ENCODE data around the gene CIRBP. TPM values are rescaled to one million over a fixed set of nuclear protein-coding genes. Genes with fewer than 3 reads are reported as not detected.

The CIRBP gene
- total and polyA plus RNA-seq, 2 of the 13 experiments (the other 11 are each of a cell fraction or from before 2014, with no cell fraction given) = 133 to 140 TPM

- no peak for TF ChIP-seq ZBTB40 (IDR thresholded peaks at IDR 0.05)
- TF ChIP-seq ZBTB40 (CRISPR knock-in tag; IDR thresholded peaks at IDR 0.05) = peak; percentile 69; the same call in 1 of the 2 replicates
- TF ChIP-seq MIXL1 (CRISPR knock-in tag; IDR thresholded peaks at IDR 0.05) = no peak; the same call in 1 of the 2 replicates
- peak; percentile 10 for TF ChIP-seq AGO2 (optimal IDR thresholded peaks at IDR 0.05; ENCODE audit: low read depth, low read length)
- no peak for TF ChIP-seq GTF3A (CRISPR knock-in tag; conservative IDR thresholded peaks at IDR 0.05)
- TF ChIP-seq KMT2A (CRISPR knock-in tag; IDR thresholded peaks at IDR 0.05) = peak; percentile 53; the same call in 1 of the 2 replicates
- TF ChIP-seq ZNF224 (CRISPR knock-in tag; IDR thresholded peaks at IDR 0.05) = 0 out of 2 replicates have a peak, but pooled peaks have one; percentile 8
- TF ChIP-seq XBP1 (CRISPR knock-in tag; IDR thresholded peaks at IDR 0.05) = no peak
- TF ChIP-seq GMEB2 (CRISPR knock-in tag; IDR thresholded peaks at IDR 0.05; ENCODE audit: low read depth) = no peak
- TF ChIP-seq IKZF1 (IDR thresholded peaks at IDR 0.05) = no peak
- TF ChIP-seq REL (CRISPR knock-in tag; conservative IDR thresholded peaks at IDR 0.05) = no peak
- no peak for TF ChIP-seq SETDB1 (CRISPR knock-in tag; IDR thresholded peaks at IDR 0.05; ENCODE audit: borderline replicate concordance)
- no peak for TF ChIP-seq ZSCAN5A (CRISPR knock-in tag; IDR thresholded peaks at IDR 0.05; ENCODE audit: borderline replicate concordance)
- TF ChIP-seq ZNF274 (CRISPR knock-in tag; IDR thresholded peaks at IDR 0.05) = no peak
- no peak for TF ChIP-seq ZFP90 (CRISPR knock-in tag; IDR thresholded peaks at IDR 0.05; ENCODE audit: borderline replicate concordance)
- peak; percentile 99 for TF ChIP-seq JUN (CRISPR knock-in tag; IDR thresholded peaks at IDR 0.05)
- TF ChIP-seq RFX5 (IDR thresholded peaks at IDR 0.05; ENCODE audit: low read depth, low read length) = no peak
- TF ChIP-seq PRPF4 (IDR thresholded peaks at IDR 0.05; ENCODE audit: low read depth, low read length, poor library complexity, severe bottlenecking) = no peak
These were observed 21.8 kb downstream of the CIRBP start (continued) for GRCh38 chr19:1290703-1291651.

Data from HepG2 (cell line).